GM11168 (cell line): ENCODE results near the gene TRAF7.

Source experiments
- in situ Hi-C: fragments of 300-500 bp; cut with MboI; formaldehyde crosslinking; loops from one replicate; pipeline ENCODE4 v1.12.0; 2022; ENCODE audit warnings: low sequenced_read_pairs; ENCODE audit not compliant: unreplicated experiment

Gene TRAF7

GRCh38 chr16:2161911-2162310 is 6.3 kb downstream of the TRAF7 start:
- in situ Hi-C loops = no loop called here

GRCh38 chr16:2162676-2163118 is 7.1 kb downstream of the TRAF7 start:
- in situ Hi-C loops = no loop called here

- in situ Hi-C loops = no loop called here
Observed at GRCh38 chr16:2163211-2163881, 7.8 kb downstream of the TRAF7 start.

DNA sequence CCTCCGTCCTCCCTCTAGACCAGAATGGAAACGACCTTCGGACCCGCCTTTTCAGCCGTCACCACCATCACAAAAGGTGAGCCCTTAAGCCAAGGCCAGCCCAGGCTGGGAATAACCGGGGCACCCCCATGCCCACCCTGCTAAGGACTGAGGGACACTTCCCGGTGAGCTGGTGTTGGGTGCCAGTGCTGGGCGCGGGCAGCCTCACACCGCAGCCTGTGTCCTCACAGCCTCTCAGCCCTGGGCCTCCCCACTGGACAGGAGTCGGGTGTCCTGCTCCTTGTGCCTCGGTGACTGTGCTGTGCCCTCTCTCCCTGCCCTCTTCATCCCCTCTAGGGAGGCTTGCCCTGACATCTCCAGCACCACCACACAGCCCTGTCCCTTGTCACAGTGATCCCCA is 10.3 kb downstream of the TRAF7 start:
- in situ Hi-C loops = no loop called here

DNA sequence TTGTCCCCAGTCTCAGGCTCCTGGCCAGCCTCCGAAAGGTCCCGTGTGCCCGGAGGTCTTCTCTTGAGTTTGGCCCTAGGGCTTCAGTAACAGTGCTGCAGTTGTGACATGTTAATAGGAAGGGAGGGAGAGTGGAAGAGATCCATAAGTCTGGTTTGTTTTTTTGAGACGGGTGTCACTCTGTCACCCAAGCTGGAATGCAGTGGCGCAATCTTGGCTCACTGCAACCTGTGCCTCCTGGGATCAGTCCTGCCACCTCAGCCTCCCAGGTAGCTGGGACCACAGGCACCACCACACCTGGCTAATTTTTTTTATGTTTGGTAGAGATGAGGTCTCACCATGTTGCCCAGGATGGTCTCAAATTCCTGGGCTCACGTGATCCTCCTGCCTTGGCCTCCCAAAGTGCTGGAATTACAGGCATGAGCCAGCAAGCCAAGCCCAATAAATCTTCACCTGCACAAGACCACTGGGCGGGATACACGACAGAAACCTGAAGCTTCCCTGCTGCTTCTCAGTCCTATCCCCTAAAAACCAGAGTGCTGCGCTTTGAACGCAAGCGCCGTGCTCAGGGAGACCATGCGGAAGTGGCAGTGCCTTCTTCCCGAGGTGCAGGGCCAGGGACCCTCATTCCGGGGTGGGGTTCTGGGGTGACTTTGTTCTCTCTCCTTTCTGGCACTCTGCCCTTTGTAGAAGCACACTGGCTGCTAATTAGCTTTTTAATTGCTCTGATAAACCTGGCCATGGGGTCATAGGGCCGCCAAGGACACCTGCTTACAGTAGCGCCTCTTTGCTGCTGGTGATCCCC is 10.9 kb downstream of the TRAF7 start:
- in situ Hi-C loops = no loop called here

GRCh38 chr16:2167068-2167638 is 11.6 kb downstream of the TRAF7 start:
- in situ Hi-C loops = no loop called here

- in situ Hi-C loops = no loop called here
Observed at GRCh38 chr16:2170080-2170479, 14.5 kb downstream of the TRAF7 start.

- in situ Hi-C loops = no loop called here
Observed at GRCh38 chr16:2170587-2171435, 15.2 kb downstream of the TRAF7 start.

- in situ Hi-C loops = no loop called here
Observed at GRCh38 chr16:2171601-2172178, 16.1 kb downstream of the TRAF7 start.

DNA sequence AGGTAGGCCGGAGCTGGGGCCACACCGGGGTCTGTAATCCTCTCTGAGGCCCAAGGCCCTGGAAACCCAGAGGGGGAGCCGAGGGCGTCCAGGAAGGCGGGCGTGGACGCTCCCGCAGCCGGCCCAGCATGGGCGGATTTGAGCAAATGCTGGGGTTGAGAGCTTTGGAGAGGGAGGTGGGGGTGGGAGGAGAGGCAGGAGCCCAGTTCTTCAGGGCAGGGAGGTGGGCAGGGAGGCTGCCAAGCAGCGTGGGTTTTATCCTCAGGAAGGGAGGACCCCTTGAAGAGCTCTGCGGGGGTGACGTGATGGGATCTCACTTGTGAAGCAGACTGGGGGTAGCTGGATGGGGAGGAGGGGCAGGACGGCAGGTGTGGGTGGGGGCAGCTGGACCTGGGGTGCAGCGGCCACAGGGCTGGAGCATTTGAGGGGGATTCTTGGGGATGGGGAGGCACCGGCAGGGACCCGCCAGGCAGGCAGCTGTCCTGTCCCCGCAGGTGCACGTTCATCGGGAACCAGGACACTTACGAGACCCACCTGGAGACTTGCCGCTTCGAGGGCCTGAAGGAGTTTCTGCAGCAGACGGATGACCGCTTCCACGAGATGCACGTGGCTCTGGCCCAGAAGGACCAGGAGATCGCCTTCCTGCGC is 17.2 kb downstream of the TRAF7 start:
- in situ Hi-C loops = no loop called here

DNA sequence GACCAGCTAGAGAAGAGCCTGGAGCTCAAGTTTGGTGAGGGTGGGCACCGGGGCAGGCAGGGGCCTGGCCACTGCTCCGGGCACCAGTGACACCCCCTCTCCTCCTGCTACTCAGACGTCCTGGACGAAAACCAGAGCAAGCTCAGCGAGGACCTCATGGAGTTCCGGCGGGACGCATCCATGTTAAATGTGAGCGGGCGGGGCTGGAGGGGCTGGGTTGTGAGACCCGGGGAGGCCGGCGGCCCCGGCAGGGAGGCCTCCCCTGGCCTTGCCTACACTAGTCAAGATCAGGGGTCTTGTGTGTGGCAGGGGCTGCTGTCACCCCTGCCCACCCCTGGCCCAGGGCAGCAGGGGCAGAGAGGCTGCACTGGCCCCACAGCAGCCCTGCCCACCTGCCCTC is 17.8 kb downstream of the TRAF7 start:
- in situ Hi-C loops = no loop called here

GRCh38 chr16:2173916-2174315 is 18.3 kb downstream of the TRAF7 start:
- in situ Hi-C loops = no loop called here

- in situ Hi-C loops = no loop called here
Observed at GRCh38 chr16:2174396-2175131, 19.0 kb downstream of the TRAF7 start.

GRCh38 chr16:2175454-2175853 is 19.9 kb downstream of the TRAF7 start:
- in situ Hi-C loops = no loop called here

DNA sequence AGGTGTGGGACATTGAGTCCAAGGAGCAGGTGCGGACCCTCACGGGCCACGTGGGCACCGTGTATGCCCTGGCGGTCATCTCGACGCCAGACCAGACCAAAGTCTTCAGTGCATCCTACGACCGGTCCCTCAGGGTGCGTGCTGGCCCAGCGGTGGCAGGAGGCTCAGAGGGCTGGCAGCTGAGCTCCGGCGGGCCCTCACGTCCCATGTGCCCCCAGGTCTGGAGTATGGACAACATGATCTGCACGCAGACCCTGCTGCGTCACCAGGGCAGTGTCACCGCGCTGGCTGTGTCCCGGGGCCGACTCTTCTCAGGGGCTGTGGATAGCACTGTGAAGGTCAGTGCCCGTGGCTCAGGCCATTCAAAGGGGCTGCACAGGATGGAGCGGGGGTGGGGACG is 20.5 kb downstream of the TRAF7 start:
- in situ Hi-C loops = no loop called here

DNA sequence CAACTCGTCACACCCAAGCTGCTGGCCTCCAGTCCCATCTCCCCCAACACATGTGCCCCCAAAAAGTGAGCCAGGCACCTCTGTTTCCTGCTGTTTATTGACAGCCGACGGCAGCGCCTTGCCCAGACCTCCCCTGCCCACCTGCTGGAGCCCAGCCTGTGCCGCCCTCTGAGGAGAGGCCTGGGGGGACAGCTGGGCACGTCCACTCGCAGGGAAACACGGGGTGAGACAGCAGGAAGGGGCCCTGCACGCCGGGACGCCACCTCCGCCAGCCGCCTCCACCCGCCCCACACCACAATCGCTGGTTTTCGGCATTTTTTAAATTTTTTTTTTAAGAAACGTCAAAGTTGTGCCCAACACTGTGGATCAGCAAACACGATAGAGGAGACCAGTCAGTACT is 21.5 kb downstream of the TRAF7 start:
- in situ Hi-C loops = no loop called here

- in situ Hi-C loops = no loop called here
Observed at GRCh38 chr16:2177561-2177960, 22.0 kb downstream of the TRAF7 start.

- in situ Hi-C loops = no loop called here
Observed at GRCh38 chr16:2178321-2179106, 22.9 kb downstream of the TRAF7 start.
